ENCODE data around the gene UNC80. TPM values are rescaled to one million over a fixed set of nuclear protein-coding genes. Genes with fewer than 3 reads are reported as not detected.
A peak's percentile ranks its signal among the peaks of the same experiment; 100 is the strongest.

The UNC80 gene
- polyA plus RNA-seq, 3 donors = under 0.01 TPM; not detected in 2

- peak overlapping the region; percentile 55 to 92 for H3K27ac ChIP-seq (ENCODE audit: low read depth in 1 of 2, low read length in 2 of 2)
- H3K9me3 ChIP-seq (replicated peaks in 1 of 2; ENCODE audit: control insufficient read depth in 1 of 2, insufficient read depth in 1 of 2, low read length in 2 of 2) = no peaks in the 10 kb centered on the region
- peak overlapping the region; percentile 73 to 93 (median 84) for H3K27ac Mint-ChIP-seq
- peaks cover 75% of the 10 kb centered on the region for H3K79me2 ChIP-seq (ENCODE audit: insufficient read depth, low read length)
- H3K4me3 ChIP-seq (replicated peaks in 1 of 3; ENCODE audit: low read depth in 2 of 3, low read length in 3 of 3) = peak overlapping the region in 1 of 3 experiments; percentile 98
- peak overlapping the region in 1 of 2 donors; percentile 24 for H3K4me3 Mint-ChIP-seq
- WGBS (ENCODE audit: insufficient coverage) = no CpG with 5 or more reads among the region's 2 CpGs
- peak overlapping the region; percentile 84 for H3K4me2 ChIP-seq (replicated peaks; ENCODE audit: extremely low read depth, low read length, poor library complexity, severe bottlenecking)
- H4K20me1 ChIP-seq (ENCODE audit: insufficient read depth, low read length) = peaks cover 57% of the 10 kb centered on the region
- DNase-seq = peak; percentile 49 to 67 (median 50)
- peak overlapping the region; percentile 10 for H3K9ac ChIP-seq (ENCODE audit: insufficient read depth, low read length, poor library complexity, severe bottlenecking)
- peaks cover 46 to 55% of the 10 kb centered on the region in 2 donors for H3K4me1 ChIP-seq (ENCODE audit: control insufficient read depth in 1 of 2, insufficient read depth in 2 of 2, low read length in 2 of 2)
- H2AFZ ChIP-seq (ENCODE audit: insufficient read depth, low read depth, low read length, poor library complexity, severe bottlenecking) = no peak overlapping the region
- H3K27me3 Mint-ChIP-seq (ENCODE audit: low read depth in 3 of 3) = no peaks in the 10 kb centered on the region
- peaks cover 10 to 30% of the 10 kb centered on the region in 2 donors for H3K36me3 ChIP-seq (replicated peaks in 1 of 2; ENCODE audit: control insufficient read depth in 1 of 2, insufficient read depth in 2 of 2, low read length in 2 of 2)
- no peak for TF ChIP-seq CTCF (IDR thresholded peaks at IDR 0.05)
- peaks cover 21 to 36% of the 10 kb centered on the region in 2 donors for H3K36me3 Mint-ChIP-seq
- intact Hi-C loops (cut with micrococcal nuclease) = loop anchor here in 1 of 2 donors (5.0 kb wide), 1 partner anchor 167 kb away; the partner anchor contains the start of gene KANSL1L
- H3K27me3 ChIP-seq (ENCODE audit: control insufficient read depth in 2 of 2, insufficient read depth in 2 of 2, low read length in 2 of 2) = no peaks in the 10 kb centered on the region
- H3K4me1 Mint-ChIP-seq = peaks cover 60% of the 10 kb centered on the region
- peaks cover 0 to 3% (median 0%) of the 10 kb centered on the region in 7 donors for H3K9me3 Mint-ChIP-seq
Observed at GRCh38 chr2:210004881-210005280, 233.2 kb downstream of the UNC80 start.

- no peak overlapping the region for H3K4me3 Mint-ChIP-seq
- H3K9me3 ChIP-seq (replicated peaks in 1 of 2; ENCODE audit: control insufficient read depth in 1 of 2, insufficient read depth in 1 of 2, low read length in 2 of 2) = no peaks in the 10 kb centered on the region
- H3K4me1 ChIP-seq (ENCODE audit: control insufficient read depth in 1 of 2, insufficient read depth in 2 of 2, low read length in 2 of 2) = peaks cover 38 to 45% of the 10 kb centered on the region in 2 donors
- H4K20me1 ChIP-seq (ENCODE audit: insufficient read depth, low read length) = peaks cover 87% of the 10 kb centered on the region
- peaks cover 52% of the 10 kb centered on the region for H3K4me1 Mint-ChIP-seq
- H3K27ac Mint-ChIP-seq = peak overlapping the region; percentile 64 to 89 (median 74)
- H3K27me3 Mint-ChIP-seq (ENCODE audit: low read depth in 3 of 3) = no peaks in the 10 kb centered on the region
- peak; percentile 48 to 89 (median 53) for DNase-seq
- no peaks in the 10 kb centered on the region for H3K9me3 Mint-ChIP-seq
- H3K4me2 ChIP-seq (replicated peaks; ENCODE audit: extremely low read depth, low read length, poor library complexity, severe bottlenecking) = no peak overlapping the region
- TF ChIP-seq CTCF (IDR thresholded peaks at IDR 0.05) = no peak
- H2AFZ ChIP-seq (ENCODE audit: insufficient read depth, low read depth, low read length, poor library complexity, severe bottlenecking) = no peak overlapping the region
- H3K4me3 ChIP-seq (replicated peaks in 1 of 3; ENCODE audit: low read depth in 2 of 3, low read length in 3 of 3) = no peak overlapping the region
- 38% methylated on average over 1 of the region's 2 CpGs for WGBS (ENCODE audit: insufficient coverage)
- no peaks in the 10 kb centered on the region for H3K27me3 ChIP-seq (ENCODE audit: control insufficient read depth in 2 of 2, insufficient read depth in 2 of 2, low read length in 2 of 2)
- intact Hi-C loops (cut with micrococcal nuclease) = no loop called here
- H3K27ac ChIP-seq (ENCODE audit: low read depth in 1 of 2, low read length in 2 of 2) = peak overlapping the region in 1 of 2 donors; percentile 92
- H3K9ac ChIP-seq (ENCODE audit: insufficient read depth, low read length, poor library complexity, severe bottlenecking) = no peak overlapping the region
- peaks cover 35 to 60% of the 10 kb centered on the region in 2 donors for H3K36me3 ChIP-seq (replicated peaks in 1 of 2; ENCODE audit: control insufficient read depth in 1 of 2, insufficient read depth in 2 of 2, low read length in 2 of 2)
- peaks cover 36 to 55% of the 10 kb centered on the region in 2 donors for H3K36me3 Mint-ChIP-seq
- H3K79me2 ChIP-seq (ENCODE audit: insufficient read depth, low read length) = peaks cover 100% of the 10 kb centered on the region
Observed at GRCh38 chr2:210007895-210008294, 236.3 kb downstream of the UNC80 start.
